K562 (cell line): Measurements from ENCODE around the gene SMIM35. TPM values are rescaled to one million over a fixed set of nuclear protein-coding genes. Genes with fewer than 3 reads are reported as not detected.
A peak's percentile ranks its signal among the peaks of the same experiment; 100 is the strongest.

Experiments used
- ATAC-seq: fragments of 200-7000 bp; cut with Tn5 transposase; 3 replicates; pipeline ENCODE4 v1.9.1; 2020; ENCODE audit warnings: moderate library complexity
- BruUV-seq: library from RNA; stranded (reverse); fragments of 400-500 nt; replicated peaks from 2 replicates; lab custom pipeline; 2021; lab: Mats Ljungman, UMichigan
- CTCF ChIA-PET: fragments of 300-600 bp; formaldehyde crosslinking; extraction: SDS; loops from one replicate; lab custom pipeline; 2021; ENCODE audit warnings: low intra/inter-chr PET ratio; lab: Yijun Ruan, JAX
- POLR2A ChIA-PET: fragments of 300-600, 350-650 bp; sonication (Branson Sonifier 250); formaldehyde crosslinking; extraction: SDS; loops from one replicate; lab custom pipeline; 2021; ENCODE audit warnings: antibody characterized with exemption, inconsistent platforms; lab: Yijun Ruan, JAX
- DNase-seq, 4 experiments: peaks; one replicate each; pipeline versions ENCODE4 v3.0.0 to v3.0.0-alpha.2; 2011 to 2018; ENCODE audit warnings: low spot score in 3 of 4, mixed read lengths in 3 of 4; ENCODE audit errors: extremely low read depth in 1 of 4
- FAIRE-seq: peaks from 2 replicates; lab custom pipeline; 2011; peaks lifted over from hg19 to GRCh38; lab: Jason Lieb, UNC
- H2AFZ ChIP-seq: 2 replicates; pipeline ENCODE4 v1.6.0; 2011; ENCODE audit warnings: low read depth, low read length, control low read depth, inconsistent platforms
- H3K27ac ChIP-seq: fragments of 200-600 bp; 3 replicates; pipeline ENCODE4 v1.8.0; 2011; ENCODE audit warnings: low read depth, mild to moderate bottlenecking, control low read depth, inconsistent platforms, low read length, moderate library complexity, mixed read lengths; ENCODE audit errors: extremely low read depth
- H3K27me3 ChIP-seq, 2 experiments: fragments of 300-600 bp in 1 of 2; 2 replicates in 1 of 2; 3 replicates in 1 of 2; pipeline versions ENCODE4 v1.6.0 to v1.8.0; 2011; ENCODE audit warnings: inconsistent platforms in 2 of 2, low read length in 2 of 2, mild to moderate bottlenecking in 1 of 2, mixed read lengths in 1 of 2, moderate library complexity in 1 of 2; ENCODE audit not compliant: control insufficient read depth in 2 of 2, insufficient read depth in 2 of 2
- H3K36me3 ChIP-seq: fragments of 300-600 bp; 3 replicates; pipeline ENCODE4 v1.8.0; 2011; ENCODE audit warnings: mild to moderate bottlenecking, low read length, inconsistent platforms; ENCODE audit not compliant: control insufficient read depth, insufficient read depth
- H3K4me1 ChIP-seq, 2 experiments: fragments of 200-600 bp in 1 of 2; replicated peaks in 1 of 2; 2 replicates in 1 of 2; 3 replicates in 1 of 2; pipeline versions ENCODE4 v1.5.1 to v1.8.0; 2011; ENCODE audit warnings: inconsistent platforms in 2 of 2, low read length in 2 of 2, mild to moderate bottlenecking in 1 of 2, mixed read lengths in 1 of 2, moderate library complexity in 1 of 2; ENCODE audit not compliant: control insufficient read depth in 2 of 2, insufficient read depth in 2 of 2
- H3K4me2 ChIP-seq: 2 replicates; pipeline ENCODE4 v1.6.1; 2011; ENCODE audit warnings: low read length, control low read depth, inconsistent platforms, mixed read lengths; ENCODE audit not compliant: insufficient read depth
- H3K4me3 ChIP-seq: fragments of 200-600 bp; sonication (generic), shearing (Covaris generic); 2 replicates; pipeline ENCODE4 v1.5.1; 2016; ENCODE audit warnings: control low read depth, inconsistent platforms
- H3K79me2 ChIP-seq: fragments of 200-600 bp; 3 replicates; pipeline ENCODE4 v1.8.0; 2011; ENCODE audit warnings: low read length, inconsistent platforms; ENCODE audit not compliant: control insufficient read depth, insufficient read depth
- H3K9ac ChIP-seq, 2 experiments: 2 replicates each; pipeline versions ENCODE4 v1.6.0 to v1.6.1; 2011; ENCODE audit warnings: low read depth in 2 of 2, low read length in 2 of 2, control low read depth in 1 of 2, inconsistent platforms in 1 of 2, mild to moderate bottlenecking in 1 of 2, mixed read lengths in 1 of 2; ENCODE audit not compliant: insufficient read depth in 1 of 2
- H3K9me1 ChIP-seq: one replicate; pipeline ENCODE4 v1.6.0; 2011; ENCODE audit warnings: inconsistent platforms, mild to moderate bottlenecking, low read length, moderate library complexity; ENCODE audit not compliant: control insufficient read depth, insufficient read depth
- H3K9me3 ChIP-seq: replicated peaks from 2 replicates; pipeline ENCODE4 v1.5.1; 2011; ENCODE audit warnings: low read depth, low read length, inconsistent platforms; ENCODE audit not compliant: control insufficient read depth, insufficient read depth
- H4K20me1 ChIP-seq: replicated peaks from 2 replicates; pipeline ENCODE4 v1.6.1; 2011; ENCODE audit warnings: low read length, inconsistent platforms, mixed read lengths; ENCODE audit not compliant: control insufficient read depth, insufficient read depth
- ATF1 ChIP-seq, 2 experiments: fragments of 450-650 bp in 1 of 2; IDR thresholded peaks; 2 replicates each; pipeline ENCODE4 v1.6.1; 2016; ENCODE audit warnings: missing compliant biosample characterization in 1 of 2, missing genetic modification characterization in 1 of 2
- CBFA2T3 ChIP-seq: fragments of 450-650 bp; IDR thresholded peaks from 2 replicates; pipeline ENCODE4 v1.6.1; 2017
- CTBP1 ChIP-seq: fragments of 450-650 bp; IDR thresholded peaks from 2 replicates; pipeline ENCODE4 v1.6.1; 2016; ENCODE audit warnings: borderline replicate concordance
- MCM3 ChIP-seq: fragments of 450-650 bp; IDR thresholded peaks from 2 replicates; pipeline ENCODE4 v1.6.1; 2016
- ZC3H4 ChIP-seq: sonication (generic); formaldehyde crosslinking; IDR thresholded peaks from 2 replicates; pipeline ENCODE4 v1.9.0; 2021; ENCODE audit warnings: missing genetic modification reagents, borderline replicate concordance
- WGBS: fragments of 100-300 bp; shearing (Covaris generic); methylation state at CpG from one replicate; pipeline ENCODE4 v1.1.6; 2016; ENCODE audit warnings: low coverage, mixed read lengths; ENCODE audit not compliant: insufficient coverage; ENCODE audit errors: missing lambda C conversion rate; 5-methylcytosine and 5-hydroxymethylcytosine counted together
- in situ Hi-C: fragments of 300-500 bp; cut with MboI; formaldehyde crosslinking; loops from 4 replicates; pipeline ENCODE4 v1.15.0; 2018; ENCODE audit warnings: inconsistent platforms, mixed read lengths
- intact Hi-C: fragments of 100-400 bp; cut with micrococcal nuclease; formaldehyde crosslinking; loops from 2 replicates; pipeline ENCODE4 v1.14.2; 2022
- polyA plus RNA-seq, 8 experiments: library from polyadenylated mRNA; depleted of rRNA in 4 of 8; stranded (reverse) in 5 of 8; unstranded in 3 of 8; fragments of >200 nt; fragmentation: Nextera tagmentation in 2 of 8; fragmentation: Illumina TruSeq in 1 of 8; extraction: Ambion mirVana in 2 of 8; extraction: Trizol in 1 of 8; gene quantifications; 2 replicates each; pipeline versions ENCODE4 v1.2.1 to v1.2.3, GENCODE V29; 2011 to 2014; ENCODE audit warnings: inconsistent platforms in 1 of 8, missing spikeins in 1 of 8
- total RNA-seq, 7 experiments: library from RNA; depleted of rRNA in 6 of 7; stranded (reverse); fragments of >200 nt in 6 of 7; fragmentation: Illumina TruSeq in 2 of 7; extraction: Trizol in 2 of 7; gene quantifications; 2 replicates each; pipeline versions ENCODE4 v1.2.1 to v1.2.3, GENCODE V29; 2011 to 2021; ENCODE audit warnings: low replicate concordance in 1 of 7
- TF ChIP-seq, protein P1 (sequence below), 2 experiments: fragments of 450-650 bp in 1 of 2; sonication (generic) in 1 of 2; formaldehyde crosslinking in 1 of 2; IDR thresholded peaks in 1 of 2; conservative IDR thresholded peaks in 1 of 2; 2 replicates each; pipeline versions ENCODE4 v1.6.1 to v1.8.1; 2016 to 2023; ENCODE audit warnings: mild to moderate bottlenecking in 2 of 2, moderate library complexity in 2 of 2, inconsistent platforms in 1 of 2, missing genetic modification reagents in 1 of 2

The SMIM35 gene
- total and polyA plus RNA-seq, 9 of the 15 experiments (the other 6 are each of a cell fraction or from before 2014, with no cell fraction given), result 0.03 TPM; not detected in 7

DNA sequence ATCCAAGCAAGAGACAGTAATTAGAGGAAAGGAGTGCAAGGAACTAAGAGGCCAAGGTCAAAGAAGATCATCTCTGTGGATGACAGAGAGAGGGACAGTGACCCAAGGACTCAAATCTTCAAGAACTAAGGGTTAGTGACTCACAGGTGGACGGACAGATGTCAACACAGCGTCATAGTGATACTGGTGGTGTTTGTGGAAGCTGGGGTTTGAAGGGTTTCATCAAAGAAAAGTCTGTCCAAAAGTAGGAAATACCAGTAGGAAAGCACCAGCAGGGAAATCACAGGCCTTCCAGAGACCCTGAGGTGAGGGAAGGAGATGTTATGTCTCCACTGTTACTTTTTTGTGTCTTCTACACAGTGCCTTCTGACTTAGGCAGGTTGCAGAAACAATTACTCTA, 68.4 kb downstream of the SMIM35 start:
- ATAC-seq (peak; percentile 47; the same call in 2 of the 3 replicates), DNase-seq (no peak), FAIRE-seq (no peak)
- ChIA-PET POLR2A (interaction anchor here (0.7 kb wide), 1 partner anchor 34 kb away, joined by 3 read pairs; no protein-coding TSS in a partner anchor), CTCF (interaction anchor here (0.6 kb wide), 1 partner anchor 240 kb away, joined by 3 read pairs; no protein-coding TSS in a partner anchor)
- TF ChIP-seq, protein P1, sequence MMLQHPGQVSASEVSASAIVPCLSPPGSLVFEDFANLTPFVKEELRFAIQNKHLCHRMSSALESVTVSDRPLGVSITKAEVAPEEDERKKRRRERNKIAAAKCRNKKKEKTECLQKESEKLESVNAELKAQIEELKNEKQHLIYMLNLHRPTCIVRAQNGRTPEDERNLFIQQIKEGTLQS (IDR thresholded peaks at IDR 0.05), result peak; percentile 19; the same call in 1 of the 2 replicates
- TF ChIP-seq, protein P1 (CRISPR knock-in tag; conservative IDR thresholded peaks at IDR 0.05), result no peak
- TF ChIP-seq CBFA2T3 (peak; percentile 14; the same call in 1 of the 2 replicates), CTBP1 (peak; percentile 34; the same call in 1 of the 2 replicates), ZC3H4 (no peak), ATF1 (CRISPR knock-in tag; IDR thresholded peaks at IDR 0.05) (no peak), ATF1 (tag; IDR thresholded peaks at IDR 0.05) (no peak), MCM3 (no peak)
- H3K36me3 ChIP-seq, result no peaks in the 10 kb centered on the region
- no peak overlapping the region for H3K9ac ChIP-seq
- no peaks in the 10 kb centered on the region for H3K9me1 ChIP-seq
- in situ Hi-C loops (no loop called here), intact Hi-C loops (no loop called here)
- no peak overlapping the region for H3K27ac ChIP-seq
- peak overlapping the region; percentile 17; the same call in 1 of the 2 replicates for H2AFZ ChIP-seq
- BruUV-seq, result no TSS peak
- WGBS, result 19% methylated on average over 2 of the region's 2 CpGs
- H4K20me1 ChIP-seq, result no peaks in the 10 kb centered on the region
- no peak overlapping the region for H3K4me3 ChIP-seq
- H3K79me2 ChIP-seq, result no peaks in the 10 kb centered on the region
- H3K27me3 ChIP-seq, result no peaks in the 10 kb centered on the region
- peaks cover 3 to 4% of the 10 kb centered on the region in 2 experiments; a peak in 2 of 5 replicates for H3K4me1 ChIP-seq
- no peaks in the 10 kb centered on the region for H3K9me3 ChIP-seq
- no peak overlapping the region for H3K4me2 ChIP-seq
